GM23338 (cell line): ENCODE data around the gene CASKIN2.

Experiments used
- CREB1 ChIP-seq: fragments of 250-450 bp; sonication (Bioruptor Pico); IDR thresholded peaks from 2 replicates; pipeline ENCODE4 v1.5.0; 2020; ENCODE audit warnings: low read depth, mild to moderate bottlenecking, moderate library complexity
- EZH2 ChIP-seq: fragments of 200-600 bp; sonication (generic); IDR thresholded peaks from one replicate; pipeline ENCODE4 v1.8.0; 2017; ENCODE audit warnings: antibody characterized with exemption, mild to moderate bottlenecking, low read depth; ENCODE audit not compliant: unreplicated experiment
- NANOG ChIP-seq: IDR thresholded peaks from 2 replicates; pipeline ENCODE4 v1.6.1; 2016; ENCODE audit warnings: antibody characterized with exemption, borderline replicate concordance
- POLR2AphosphoS5 ChIP-seq: IDR thresholded peaks from 2 replicates; pipeline ENCODE4 v1.6.1; 2016; ENCODE audit warnings: antibody characterized with exemption, low read depth
- STAT1 ChIP-seq: IDR thresholded peaks from one replicate; pipeline ENCODE4 v1.6.1; 2016; ENCODE audit warnings: antibody characterized with exemption; ENCODE audit not compliant: unreplicated experiment
- ZNF331 ChIP-seq: fragments of 250-450 bp; sonication (Bioruptor Pico); IDR thresholded peaks from 2 replicates; pipeline ENCODE4 v1.5.0; 2020; ENCODE audit warnings: low read depth, mild to moderate bottlenecking, moderate library complexity
- TF ChIP-seq, protein P1 (sequence below), 2 experiments: fragments of 200-600 bp in 1 of 2; sonication (generic) in 1 of 2; conservative IDR thresholded peaks; 2 replicates each; pipeline versions ENCODE4 v1.5.1 to v1.6.1; 2016 to 2017; ENCODE audit warnings: antibody characterized with exemption in 2 of 2, low read depth in 2 of 2, mild to moderate bottlenecking in 2 of 2, moderate library complexity in 1 of 2
- TF ChIP-seq, protein P2 (sequence below): IDR thresholded peaks from one replicate; pipeline ENCODE4 v1.6.1; 2018; ENCODE audit warnings: antibody characterized with exemption; ENCODE audit not compliant: unreplicated experiment
- TF ChIP-seq, protein P3 (sequence below): IDR thresholded peaks from 2 replicates; pipeline ENCODE4 v1.6.1; 2016; ENCODE audit warnings: antibody characterized with exemption

DNA sequence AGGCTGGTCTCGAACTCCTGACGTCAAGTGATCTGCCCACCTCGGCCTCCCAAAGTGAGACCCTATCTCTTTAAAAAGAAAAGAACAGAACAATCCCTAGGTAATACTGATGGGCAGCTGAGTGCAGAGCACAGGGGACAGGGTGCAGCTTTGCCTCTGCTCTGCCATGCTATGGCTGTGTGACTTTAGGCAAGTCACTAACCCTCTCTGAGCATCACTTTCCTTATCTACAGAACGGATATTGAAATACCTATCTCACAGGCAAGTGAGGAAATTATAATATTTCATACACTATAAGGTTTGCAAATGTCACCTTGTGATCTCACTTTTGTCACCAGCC is 4.1 kb downstream of the CASKIN2 start:
- TF ChIP-seq EZH2, result no peak
- TF ChIP-seq, protein P1, sequence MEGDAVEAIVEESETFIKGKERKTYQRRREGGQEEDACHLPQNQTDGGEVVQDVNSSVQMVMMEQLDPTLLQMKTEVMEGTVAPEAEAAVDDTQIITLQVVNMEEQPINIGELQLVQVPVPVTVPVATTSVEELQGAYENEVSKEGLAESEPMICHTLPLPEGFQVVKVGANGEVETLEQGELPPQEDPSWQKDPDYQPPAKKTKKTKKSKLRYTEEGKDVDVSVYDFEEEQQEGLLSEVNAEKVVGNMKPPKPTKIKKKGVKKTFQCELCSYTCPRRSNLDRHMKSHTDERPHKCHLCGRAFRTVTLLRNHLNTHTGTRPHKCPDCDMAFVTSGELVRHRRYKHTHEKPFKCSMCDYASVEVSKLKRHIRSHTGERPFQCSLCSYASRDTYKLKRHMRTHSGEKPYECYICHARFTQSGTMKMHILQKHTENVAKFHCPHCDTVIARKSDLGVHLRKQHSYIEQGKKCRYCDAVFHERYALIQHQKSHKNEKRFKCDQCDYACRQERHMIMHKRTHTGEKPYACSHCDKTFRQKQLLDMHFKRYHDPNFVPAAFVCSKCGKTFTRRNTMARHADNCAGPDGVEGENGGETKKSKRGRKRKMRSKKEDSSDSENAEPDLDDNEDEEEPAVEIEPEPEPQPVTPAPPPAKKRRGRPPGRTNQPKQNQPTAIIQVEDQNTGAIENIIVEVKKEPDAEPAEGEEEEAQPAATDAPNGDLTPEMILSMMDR (conservative IDR thresholded peaks at IDR 0.05; ENCODE audit: low read depth in 2 of 2), result no peak
- TF ChIP-seq NANOG, result no peak
- TF ChIP-seq, protein P2, sequence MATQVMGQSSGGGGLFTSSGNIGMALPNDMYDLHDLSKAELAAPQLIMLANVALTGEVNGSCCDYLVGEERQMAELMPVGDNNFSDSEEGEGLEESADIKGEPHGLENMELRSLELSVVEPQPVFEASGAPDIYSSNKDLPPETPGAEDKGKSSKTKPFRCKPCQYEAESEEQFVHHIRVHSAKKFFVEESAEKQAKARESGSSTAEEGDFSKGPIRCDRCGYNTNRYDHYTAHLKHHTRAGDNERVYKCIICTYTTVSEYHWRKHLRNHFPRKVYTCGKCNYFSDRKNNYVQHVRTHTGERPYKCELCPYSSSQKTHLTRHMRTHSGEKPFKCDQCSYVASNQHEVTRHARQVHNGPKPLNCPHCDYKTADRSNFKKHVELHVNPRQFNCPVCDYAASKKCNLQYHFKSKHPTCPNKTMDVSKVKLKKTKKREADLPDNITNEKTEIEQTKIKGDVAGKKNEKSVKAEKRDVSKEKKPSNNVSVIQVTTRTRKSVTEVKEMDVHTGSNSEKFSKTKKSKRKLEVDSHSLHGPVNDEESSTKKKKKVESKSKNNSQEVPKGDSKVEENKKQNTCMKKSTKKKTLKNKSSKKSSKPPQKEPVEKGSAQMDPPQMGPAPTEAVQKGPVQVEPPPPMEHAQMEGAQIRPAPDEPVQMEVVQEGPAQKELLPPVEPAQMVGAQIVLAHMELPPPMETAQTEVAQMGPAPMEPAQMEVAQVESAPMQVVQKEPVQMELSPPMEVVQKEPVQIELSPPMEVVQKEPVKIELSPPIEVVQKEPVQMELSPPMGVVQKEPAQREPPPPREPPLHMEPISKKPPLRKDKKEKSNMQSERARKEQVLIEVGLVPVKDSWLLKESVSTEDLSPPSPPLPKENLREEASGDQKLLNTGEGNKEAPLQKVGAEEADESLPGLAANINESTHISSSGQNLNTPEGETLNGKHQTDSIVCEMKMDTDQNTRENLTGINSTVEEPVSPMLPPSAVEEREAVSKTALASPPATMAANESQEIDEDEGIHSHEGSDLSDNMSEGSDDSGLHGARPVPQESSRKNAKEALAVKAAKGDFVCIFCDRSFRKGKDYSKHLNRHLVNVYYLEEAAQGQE, result no peak
- TF ChIP-seq POLR2AphosphoS5, result no peak
- no peak for TF ChIP-seq CREB1 (CRISPR knock-in tag)
- TF ChIP-seq STAT1, result no peak
- no peak for TF ChIP-seq ZNF331 (CRISPR knock-in tag)
- TF ChIP-seq, protein P3, sequence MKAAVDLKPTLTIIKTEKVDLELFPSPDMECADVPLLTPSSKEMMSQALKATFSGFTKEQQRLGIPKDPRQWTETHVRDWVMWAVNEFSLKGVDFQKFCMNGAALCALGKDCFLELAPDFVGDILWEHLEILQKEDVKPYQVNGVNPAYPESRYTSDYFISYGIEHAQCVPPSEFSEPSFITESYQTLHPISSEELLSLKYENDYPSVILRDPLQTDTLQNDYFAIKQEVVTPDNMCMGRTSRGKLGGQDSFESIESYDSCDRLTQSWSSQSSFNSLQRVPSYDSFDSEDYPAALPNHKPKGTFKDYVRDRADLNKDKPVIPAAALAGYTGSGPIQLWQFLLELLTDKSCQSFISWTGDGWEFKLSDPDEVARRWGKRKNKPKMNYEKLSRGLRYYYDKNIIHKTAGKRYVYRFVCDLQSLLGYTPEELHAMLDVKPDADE, result no peak
